Suprapubic skin (tissue), 4 donors: ENCODE measurements around the gene NCK1. TPM values are rescaled to one million over a fixed set of nuclear protein-coding genes. Genes with fewer than 3 reads are reported as not detected.

Experiments used
- DNase-seq, 2 donors: peaks; one replicate each; pipeline ENCODE4 v3.0.0-alpha.2; 2019; ENCODE audit warnings: low spot score in 2 of 2
- H3K27ac ChIP-seq: fragments of 200-600 bp; sonication (generic); one replicate; pipeline ENCODE4 v1.5.1; 2019
- H3K27me3 ChIP-seq: fragments of 200-600 bp; sonication (generic); one replicate; pipeline ENCODE4 v1.5.1; 2019
- H3K36me3 ChIP-seq: fragments of 200-600 bp; sonication (generic); one replicate; pipeline ENCODE4 v1.5.1; 2019
- H3K4me1 ChIP-seq: fragments of 200-600 bp; sonication (generic); one replicate; pipeline ENCODE4 v1.5.1; 2019
- H3K4me3 ChIP-seq: fragments of 200-600 bp; sonication (generic); one replicate; pipeline ENCODE4 v1.5.1; 2019; ENCODE audit warnings: mild to moderate bottlenecking
- H3K9me3 ChIP-seq: fragments of 200-600 bp; sonication (generic); one replicate; pipeline ENCODE4 v1.5.1; 2019
- EP300 ChIP-seq: sonication (generic); formaldehyde crosslinking; IDR thresholded peaks from one replicate; pipeline ENCODE4 v1.6.1; 2017; ENCODE audit warnings: antibody characterized with exemption
- POLR2A ChIP-seq, 2 donors: fragments of 450-650 bp; IDR thresholded peaks; one replicate each; pipeline ENCODE4 v1.6.1; 2017; ENCODE audit warnings: antibody characterized with exemption in 2 of 2, mild to moderate bottlenecking in 2 of 2, moderate library complexity in 2 of 2
- POLR2AphosphoS5 ChIP-seq, 3 donors: sonication (generic); formaldehyde crosslinking; IDR thresholded peaks; one replicate each; pipeline ENCODE4 v1.6.1; 2017; ENCODE audit warnings: antibody characterized with exemption in 3 of 3
- WGBS: methylation state at CpG from one replicate; pipeline ENCODE4 v1.1.5; 2018; 5-methylcytosine and 5-hydroxymethylcytosine counted together
- total RNA-seq, 4 donors: library from RNA; depleted of rRNA; stranded (reverse); fragments of >200 nt; gene quantifications; one replicate each; pipeline ENCODE4 v1.1.0, GENCODE V29; 2016
- TF ChIP-seq, protein P1 (sequence below), 2 donors: fragments of 200-600 bp in 1 of 2; fragments of 450-650 bp in 1 of 2; sonication (generic) in 1 of 2; IDR thresholded peaks; one replicate each; pipeline ENCODE4 v1.5.1; 2016 to 2019; ENCODE audit warnings: antibody characterized with exemption in 2 of 2, mild to moderate bottlenecking in 1 of 2, moderate library complexity in 1 of 2

Gene NCK1
- total RNA-seq, 4 donors from 2014 or later = 38.5 to 46.3 (median 43.7) TPM

GRCh38 chr3:136919799-136920580, 58.0 kb downstream of the NCK1 start:
- Histone ChIP-seq H3K27me3 (no peaks in the 10 kb centered on the region), H3K4me3 (no peak overlapping the region), H3K4me1 (peaks cover 27% of the 10 kb centered on the region), H3K27ac (no peak overlapping the region), H3K36me3 (no peaks in the 10 kb centered on the region), H3K9me3 (no peaks in the 10 kb centered on the region)
- TF ChIP-seq, protein P1, sequence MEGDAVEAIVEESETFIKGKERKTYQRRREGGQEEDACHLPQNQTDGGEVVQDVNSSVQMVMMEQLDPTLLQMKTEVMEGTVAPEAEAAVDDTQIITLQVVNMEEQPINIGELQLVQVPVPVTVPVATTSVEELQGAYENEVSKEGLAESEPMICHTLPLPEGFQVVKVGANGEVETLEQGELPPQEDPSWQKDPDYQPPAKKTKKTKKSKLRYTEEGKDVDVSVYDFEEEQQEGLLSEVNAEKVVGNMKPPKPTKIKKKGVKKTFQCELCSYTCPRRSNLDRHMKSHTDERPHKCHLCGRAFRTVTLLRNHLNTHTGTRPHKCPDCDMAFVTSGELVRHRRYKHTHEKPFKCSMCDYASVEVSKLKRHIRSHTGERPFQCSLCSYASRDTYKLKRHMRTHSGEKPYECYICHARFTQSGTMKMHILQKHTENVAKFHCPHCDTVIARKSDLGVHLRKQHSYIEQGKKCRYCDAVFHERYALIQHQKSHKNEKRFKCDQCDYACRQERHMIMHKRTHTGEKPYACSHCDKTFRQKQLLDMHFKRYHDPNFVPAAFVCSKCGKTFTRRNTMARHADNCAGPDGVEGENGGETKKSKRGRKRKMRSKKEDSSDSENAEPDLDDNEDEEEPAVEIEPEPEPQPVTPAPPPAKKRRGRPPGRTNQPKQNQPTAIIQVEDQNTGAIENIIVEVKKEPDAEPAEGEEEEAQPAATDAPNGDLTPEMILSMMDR (IDR thresholded peaks at IDR 0.05) = no peak
- TF ChIP-seq EP300 (no peak), POLR2AphosphoS5 (IDR thresholded peaks at IDR 0.05) (no peak), POLR2A (IDR thresholded peaks at IDR 0.05) (no peak)
- DNase-seq = no peak
- WGBS = 48% methylated on average over 1 of the region's 1 CpG

DNA sequence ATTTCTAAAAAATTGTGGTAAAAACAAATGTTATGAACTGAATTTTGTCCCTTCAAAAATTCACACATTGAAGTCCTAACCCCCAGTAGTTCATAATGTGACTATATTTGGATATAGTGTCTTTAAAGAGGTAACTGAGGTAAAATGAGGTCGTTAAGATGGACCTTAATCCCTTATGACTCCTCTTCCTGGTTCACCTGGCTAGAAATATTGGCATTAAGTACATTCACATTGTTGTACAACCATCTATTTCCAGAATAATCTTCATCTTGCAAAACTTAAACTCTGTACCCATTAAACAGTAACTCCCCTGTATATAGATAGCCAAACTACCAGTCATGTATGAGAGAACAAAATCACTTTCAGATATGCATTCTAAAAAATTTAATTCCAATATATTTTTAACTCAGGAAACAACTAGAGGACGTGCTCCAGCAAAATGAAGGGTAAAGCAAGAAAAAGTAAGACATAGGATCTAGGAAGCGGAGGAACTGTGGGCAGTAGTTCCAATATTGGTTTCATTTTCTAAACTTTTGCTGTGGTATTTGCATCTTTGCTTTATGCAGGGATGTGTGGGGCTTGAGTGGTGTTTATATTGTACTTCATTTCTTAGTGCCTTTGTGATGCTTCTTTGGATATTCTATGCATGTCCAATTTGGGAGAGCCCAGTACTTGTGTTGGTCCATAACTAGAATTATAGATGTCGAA, 59.0 kb downstream of the NCK1 start:
- H3K27ac ChIP-seq = no peak overlapping the region
- TF ChIP-seq, protein P1 (IDR thresholded peaks at IDR 0.05) = no peak
- TF ChIP-seq EP300 (no peak), POLR2AphosphoS5 (IDR thresholded peaks at IDR 0.05) (no peak), POLR2A (IDR thresholded peaks at IDR 0.05) (no peak)
- no peaks in the 10 kb centered on the region for H3K27me3 ChIP-seq
- WGBS = 93% methylated on average over 4 of the region's 4 CpGs
- no peaks in the 10 kb centered on the region for H3K36me3 ChIP-seq
- H3K4me1 ChIP-seq = peaks cover 27% of the 10 kb centered on the region
- DNase-seq = no peak
- H3K4me3 ChIP-seq = no peak overlapping the region
- H3K9me3 ChIP-seq = no peaks in the 10 kb centered on the region

- 55% methylated on average over 7 of the region's 7 CpGs for WGBS
- Histone ChIP-seq H3K4me1 (peaks cover 15% of the 10 kb centered on the region), H3K36me3 (peaks cover 7% of the 10 kb centered on the region), H3K4me3 (no peak overlapping the region), H3K27ac (no peak overlapping the region), H3K27me3 (no peaks in the 10 kb centered on the region), H3K9me3 (no peaks in the 10 kb centered on the region)
- TF ChIP-seq, protein P1 (IDR thresholded peaks at IDR 0.05) = no peak
- TF ChIP-seq EP300 (no peak), POLR2A (IDR thresholded peaks at IDR 0.05) (no peak), POLR2AphosphoS5 (IDR thresholded peaks at IDR 0.05) (no peak)
- DNase-seq = no peak
Observed at GRCh38 chr3:136925425-136926190, 63.6 kb downstream of the NCK1 start.

- peaks cover 38% of the 10 kb centered on the region for H3K4me1 ChIP-seq
- no peaks in the 10 kb centered on the region for H3K9me3 ChIP-seq
- peaks cover 7% of the 10 kb centered on the region for H3K36me3 ChIP-seq
- H3K27ac ChIP-seq = no peak overlapping the region
- TF ChIP-seq POLR2A (IDR thresholded peaks at IDR 0.05) (no peak), EP300 (no peak), POLR2AphosphoS5 (IDR thresholded peaks at IDR 0.05) (no peak)
- TF ChIP-seq, protein P1 (IDR thresholded peaks at IDR 0.05) = no peak
- H3K27me3 ChIP-seq = no peaks in the 10 kb centered on the region
- H3K4me3 ChIP-seq = no peak overlapping the region
- DNase-seq = no peak
Observed at GRCh38 chr3:136928240-136928639, 66.2 kb downstream of the NCK1 start.
